Measurements from ENCODE around the gene CLDN6.

Gene CLDN6

DNA sequence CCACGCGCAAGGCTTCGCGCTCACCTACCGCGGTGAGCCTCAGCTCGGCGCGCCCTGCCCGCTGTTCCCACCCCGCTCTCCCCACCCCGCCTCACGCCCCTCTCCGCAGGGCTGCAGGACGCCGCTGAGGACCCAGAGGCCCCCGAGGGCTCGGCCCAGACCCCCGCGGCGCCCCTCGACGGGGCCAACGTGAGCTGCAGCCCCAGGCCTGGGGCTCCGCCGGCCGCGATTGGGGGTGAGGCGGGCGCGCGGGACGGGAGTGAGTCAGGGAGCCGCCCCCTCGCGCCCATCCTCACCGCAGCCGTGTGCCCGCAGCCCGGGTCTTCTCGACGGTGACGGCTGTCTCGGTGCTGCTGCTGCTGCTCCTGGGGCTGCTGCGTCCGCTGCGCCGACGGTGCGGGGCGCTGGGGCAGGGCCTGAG lies 50.8 kb downstream of the CLDN6 start:
- Histone ChIP-seq H3K4me2 (ENCODE audit: low read length) (peak overlapping the region; percentile 12; the same call in 1 of the 2 replicates), H3K27me3 (ENCODE audit: insufficient read depth, low read length) (no peaks in the 10 kb centered on the region), H3K79me2 (ENCODE audit: insufficient read depth, low read length) (no peaks in the 10 kb centered on the region), H3K9ac (ENCODE audit: low read length) (no peak overlapping the region), H3K27ac (ENCODE audit: low read depth, low read length, poor library complexity, severe bottlenecking) (no peak overlapping the region), H3K4me1 (ENCODE audit: insufficient read depth, low read length, severe bottlenecking) (peaks cover 68% of the 10 kb centered on the region), H3F3A (ENCODE audit: insufficient read depth, low read length) (no peaks in the 10 kb centered on the region), H3K9me2 (ENCODE audit: low read depth, low read length) (no peaks in the 10 kb centered on the region), H2AFZ (ENCODE audit: low read length) (no peak overlapping the region), H3K36me3 (ENCODE audit: insufficient read depth, low read length) (peaks cover 17% of the 10 kb centered on the region; the same call in 1 of the 2 replicates), H3K4me3 (ENCODE audit: low read depth, low read length, poor library complexity, severe bottlenecking) (peak overlapping the region; percentile 23), H3K9me3 (ENCODE audit: low read length) (no peaks in the 10 kb centered on the region), H4K20me1 (ENCODE audit: insufficient read depth, low read length) (no peaks in the 10 kb centered on the region)
- TF ChIP-seq, protein P1, sequence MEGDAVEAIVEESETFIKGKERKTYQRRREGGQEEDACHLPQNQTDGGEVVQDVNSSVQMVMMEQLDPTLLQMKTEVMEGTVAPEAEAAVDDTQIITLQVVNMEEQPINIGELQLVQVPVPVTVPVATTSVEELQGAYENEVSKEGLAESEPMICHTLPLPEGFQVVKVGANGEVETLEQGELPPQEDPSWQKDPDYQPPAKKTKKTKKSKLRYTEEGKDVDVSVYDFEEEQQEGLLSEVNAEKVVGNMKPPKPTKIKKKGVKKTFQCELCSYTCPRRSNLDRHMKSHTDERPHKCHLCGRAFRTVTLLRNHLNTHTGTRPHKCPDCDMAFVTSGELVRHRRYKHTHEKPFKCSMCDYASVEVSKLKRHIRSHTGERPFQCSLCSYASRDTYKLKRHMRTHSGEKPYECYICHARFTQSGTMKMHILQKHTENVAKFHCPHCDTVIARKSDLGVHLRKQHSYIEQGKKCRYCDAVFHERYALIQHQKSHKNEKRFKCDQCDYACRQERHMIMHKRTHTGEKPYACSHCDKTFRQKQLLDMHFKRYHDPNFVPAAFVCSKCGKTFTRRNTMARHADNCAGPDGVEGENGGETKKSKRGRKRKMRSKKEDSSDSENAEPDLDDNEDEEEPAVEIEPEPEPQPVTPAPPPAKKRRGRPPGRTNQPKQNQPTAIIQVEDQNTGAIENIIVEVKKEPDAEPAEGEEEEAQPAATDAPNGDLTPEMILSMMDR (IDR thresholded peaks at IDR 0.05; ENCODE audit: low read length): no peak
- no peak for TF ChIP-seq EZH2 (IDR thresholded peaks at IDR 0.05; ENCODE audit: borderline replicate concordance, low read length)

DNA sequence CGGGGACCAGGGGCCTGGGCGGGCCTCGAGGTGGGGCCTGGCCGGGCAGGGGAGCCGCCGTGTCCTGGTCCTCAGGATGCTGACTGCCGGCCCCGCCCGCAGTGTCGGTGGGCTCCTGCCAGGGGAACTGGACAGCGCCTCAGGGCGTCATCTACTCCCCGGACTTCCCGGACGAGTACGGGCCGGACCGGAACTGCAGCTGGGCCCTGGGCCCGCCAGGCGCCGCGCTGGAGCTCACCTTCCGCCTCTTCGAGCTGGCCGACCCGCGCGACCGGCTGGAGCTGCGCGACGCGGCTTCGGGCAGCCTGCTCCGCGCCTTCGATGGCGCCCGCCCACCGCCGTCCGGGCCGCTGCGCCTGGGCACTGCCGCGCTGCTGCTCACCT lies 51.2 kb downstream of the CLDN6 start:
- Histone ChIP-seq H3K4me1 (ENCODE audit: insufficient read depth, low read length, severe bottlenecking) (peaks cover 64% of the 10 kb centered on the region), H2AFZ (ENCODE audit: low read length) (no peak overlapping the region), H3K27me3 (ENCODE audit: insufficient read depth, low read length) (no peaks in the 10 kb centered on the region)

DNA sequence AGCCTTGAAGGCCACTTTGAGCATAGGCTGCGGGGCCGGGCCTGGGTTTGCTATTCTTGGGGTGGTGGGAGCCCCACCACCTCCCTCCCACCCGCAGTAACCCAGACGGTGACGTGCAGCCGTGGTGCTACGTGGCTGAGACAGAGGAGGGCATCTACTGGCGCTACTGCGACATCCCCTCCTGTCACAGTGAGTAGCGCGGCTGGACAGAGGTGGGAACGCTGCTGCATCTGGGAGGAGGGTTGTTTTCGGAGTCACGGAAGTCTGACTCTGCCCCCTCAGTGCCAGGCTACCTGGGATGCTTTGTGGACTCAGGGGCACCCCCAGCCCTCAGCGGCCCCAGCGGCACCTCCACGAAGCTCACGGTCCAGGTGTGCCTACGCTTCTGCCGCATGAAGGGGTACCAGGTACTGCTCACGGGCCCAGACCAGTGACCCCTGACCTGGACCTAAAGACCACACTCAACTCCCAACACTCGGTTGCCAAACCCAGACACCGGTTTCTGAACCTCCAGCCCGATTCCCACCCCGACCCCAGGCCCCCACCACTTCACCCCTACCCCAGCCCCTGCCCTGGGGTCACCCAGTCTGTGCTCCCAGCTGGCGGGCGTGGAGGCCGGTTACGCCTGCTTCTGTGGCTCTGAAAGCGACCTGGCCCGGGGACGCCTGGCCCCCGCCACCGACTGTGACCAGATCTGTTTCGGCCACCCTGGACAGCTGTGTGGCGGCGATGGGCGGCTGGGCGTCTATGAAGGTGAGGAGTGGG lies 51.8 kb downstream of the CLDN6 start:
- H3K36me3 ChIP-seq (ENCODE audit: insufficient read depth, low read length): peaks cover 7% of the 10 kb centered on the region; the same call in 1 of the 2 replicates
- H2AFZ ChIP-seq (ENCODE audit: low read length): no peak overlapping the region
- peak overlapping the region; percentile 10; the same call in 1 of the 2 replicates for H3K4me2 ChIP-seq (ENCODE audit: low read length)
- no peak overlapping the region for H3K27ac ChIP-seq (ENCODE audit: low read depth, low read length, poor library complexity, severe bottlenecking)
- H3K4me1 ChIP-seq (ENCODE audit: insufficient read depth, low read length, severe bottlenecking): peaks cover 58% of the 10 kb centered on the region
- no peaks in the 10 kb centered on the region for H3K79me2 ChIP-seq (ENCODE audit: insufficient read depth, low read length)
- no peaks in the 10 kb centered on the region for H3K9me2 ChIP-seq (ENCODE audit: low read depth, low read length)
- no peaks in the 10 kb centered on the region for H3K9me3 ChIP-seq (ENCODE audit: low read length)
- no peak overlapping the region for H3K9ac ChIP-seq (ENCODE audit: low read length)
- no peaks in the 10 kb centered on the region for H3K27me3 ChIP-seq (ENCODE audit: insufficient read depth, low read length)
- TF ChIP-seq EZH2 (IDR thresholded peaks at IDR 0.05; ENCODE audit: borderline replicate concordance, low read length): no peak
- TF ChIP-seq, protein P1 (IDR thresholded peaks at IDR 0.05; ENCODE audit: low read length): no peak
- no peaks in the 10 kb centered on the region for H3F3A ChIP-seq (ENCODE audit: insufficient read depth, low read length)
- peak overlapping the region; percentile 23 for H3K4me3 ChIP-seq (ENCODE audit: low read depth, low read length, poor library complexity, severe bottlenecking)
- no peaks in the 10 kb centered on the region for H4K20me1 ChIP-seq (ENCODE audit: insufficient read depth, low read length)

More for the DNA sequence above, 51.2 kb downstream of the CLDN6 start:
- no peak for TF ChIP-seq EZH2 (IDR thresholded peaks at IDR 0.05; ENCODE audit: borderline replicate concordance, low read length)
- TF ChIP-seq, protein P1 (IDR thresholded peaks at IDR 0.05; ENCODE audit: low read length): no peak
- Histone ChIP-seq H3K27ac (ENCODE audit: low read depth, low read length, poor library complexity, severe bottlenecking) (no peak overlapping the region), H4K20me1 (ENCODE audit: insufficient read depth, low read length) (no peaks in the 10 kb centered on the region), H3K4me3 (ENCODE audit: low read depth, low read length, poor library complexity, severe bottlenecking) (peak overlapping the region; percentile 23), H3K9me2 (ENCODE audit: low read depth, low read length) (no peaks in the 10 kb centered on the region), H3F3A (ENCODE audit: insufficient read depth, low read length) (no peaks in the 10 kb centered on the region), H3K4me2 (ENCODE audit: low read length) (peak overlapping the region; percentile 12; the same call in 1 of the 2 replicates), H3K9me3 (ENCODE audit: low read length) (no peaks in the 10 kb centered on the region), H3K9ac (ENCODE audit: low read length) (no peak overlapping the region), H3K79me2 (ENCODE audit: insufficient read depth, low read length) (no peaks in the 10 kb centered on the region), H3K36me3 (ENCODE audit: insufficient read depth, low read length) (peaks cover 12% of the 10 kb centered on the region; the same call in 1 of the 2 replicates)

Measured in OCI-LY1 (cell line).